SK-N-MC (cell line): ENCODE measurements around the gene GPR141.

Experiments
- DNase-seq: peaks from one replicate; pipeline ENCODE4 v3.0.0-alpha.2; 2011; ENCODE audit warnings: low read depth, low spot score
- H3K27ac ChIP-seq: fragments of 200-600 bp; sonication (generic); 2 replicates; pipeline ENCODE4 v1.5.1; 2016; ENCODE audit warnings: mixed run types
- H3K36me3 ChIP-seq: fragments of 200-600 bp; sonication (generic); 2 replicates; pipeline ENCODE4 v1.6.1; 2017; ENCODE audit warnings: antibody characterized with exemption, low read length, mixed read lengths; ENCODE audit not compliant: insufficient read depth
- H3K4me3 ChIP-seq: fragments of 200-600 bp; sonication (generic); 2 replicates; pipeline ENCODE4 v1.5.1; 2016
- H3K9ac ChIP-seq: fragments of 200-600 bp; sonication (generic); 2 replicates; pipeline ENCODE4 v1.8.0; 2017; ENCODE audit warnings: mixed run types, mixed read lengths; ENCODE audit not compliant: insufficient read length
- H3K9me3 ChIP-seq: fragments of 200-600 bp; sonication (generic); 2 replicates; pipeline ENCODE4 v1.6.1; 2017; ENCODE audit warnings: low read depth, mild to moderate bottlenecking, antibody characterized with exemption, low read length, moderate library complexity, mixed read lengths
- EZH2 ChIP-seq: fragments of 200-600 bp; sonication (generic); IDR thresholded peaks from one replicate; pipeline ENCODE4 v1.6.1; 2017; ENCODE audit warnings: antibody characterized with exemption
- FOXP2 ChIP-seq: optimal IDR thresholded peaks from 2 replicates; pipeline ENCODE3; 2011; ENCODE audit warnings: mild to moderate bottlenecking, moderate library complexity; ENCODE audit not compliant: insufficient read depth; ENCODE audit errors: extremely low read length, control extremely low read depth
- POLR2AphosphoS5 ChIP-seq: IDR thresholded peaks from 2 replicates; pipeline ENCODE4 v1.6.1; 2012; ENCODE audit warnings: mild to moderate bottlenecking, low read depth, low read length, borderline replicate concordance

The GPR141 gene

DNA sequence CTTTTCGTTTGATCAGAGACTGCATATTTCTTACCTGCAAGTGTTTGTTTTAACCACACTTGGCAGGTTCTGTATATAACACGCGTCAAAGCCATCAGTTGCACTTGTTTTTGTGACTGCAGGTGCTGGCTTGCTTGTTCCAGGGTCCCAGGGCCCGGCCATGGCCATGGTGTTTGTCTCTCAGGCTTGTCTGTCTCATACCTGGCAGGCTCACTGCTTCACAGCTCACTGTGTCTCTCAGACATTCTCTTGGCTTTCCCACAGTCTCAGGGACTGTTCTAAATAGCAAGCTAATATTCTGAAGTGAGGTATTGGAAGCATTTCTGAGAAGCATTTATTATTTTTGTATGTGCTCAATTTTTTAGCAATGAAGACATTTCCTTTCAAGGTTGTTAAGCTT, 46.9 kb downstream of the GPR141 start:
- TF ChIP-seq EZH2, result no peak
- TF ChIP-seq POLR2AphosphoS5, result no peak
- TF ChIP-seq FOXP2, result no peak
- Histone ChIP-seq H3K4me3 (no peak overlapping the region), H3K9ac (no peak overlapping the region), H3K9me3 (no peaks in the 10 kb centered on the region), H3K27ac (no peak overlapping the region), H3K36me3 (no peaks in the 10 kb centered on the region)
- no peak for DNase-seq

DNA sequence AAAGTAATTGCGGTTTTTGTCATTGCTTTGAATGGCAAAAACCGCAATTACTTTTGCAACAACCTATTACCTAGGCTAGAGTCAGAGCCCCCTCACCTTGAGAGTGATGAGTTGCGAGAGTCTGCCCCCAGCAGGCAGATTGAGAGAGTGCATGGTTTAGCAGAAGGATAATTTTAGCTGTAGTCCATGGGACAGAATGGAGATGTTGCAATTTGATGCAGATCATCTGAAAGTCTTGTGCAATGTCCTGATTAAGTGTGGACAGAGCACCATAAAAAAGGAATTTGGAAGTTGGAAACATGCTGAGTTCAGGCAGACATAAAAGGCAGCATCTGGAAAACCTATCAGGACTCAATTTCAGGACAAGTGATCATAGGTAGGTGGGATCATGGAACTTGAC, 48.7 kb downstream of the GPR141 start:
- TF ChIP-seq FOXP2, result no peak
- no peak for TF ChIP-seq POLR2AphosphoS5
- no peak for TF ChIP-seq EZH2
- Histone ChIP-seq H3K9ac (no peak overlapping the region), H3K27ac (no peak overlapping the region), H3K4me3 (no peak overlapping the region), H3K9me3 (no peaks in the 10 kb centered on the region), H3K36me3 (no peaks in the 10 kb centered on the region)
- no peak for DNase-seq

DNA sequence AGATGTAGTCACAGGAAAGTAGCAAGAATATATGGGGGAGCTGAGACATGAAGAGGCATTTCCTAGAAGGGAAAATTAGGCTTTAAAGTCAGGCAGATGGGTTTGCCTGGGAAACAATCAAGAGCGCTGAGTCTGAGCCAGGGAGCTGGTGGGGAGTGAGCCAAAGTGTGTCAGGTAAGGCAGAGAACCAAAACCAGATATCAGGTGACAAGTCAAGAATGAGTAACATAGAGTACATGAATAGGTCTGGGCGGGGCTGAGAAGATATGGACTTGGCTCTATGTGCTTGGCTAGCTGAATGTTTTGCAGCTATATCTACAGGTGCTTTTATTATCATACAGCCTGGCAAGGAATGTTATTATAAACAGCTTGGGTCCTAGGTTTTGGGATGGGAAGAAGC, 49.3 kb downstream of the GPR141 start:
- H3K27ac ChIP-seq, result no peak overlapping the region
- H3K4me3 ChIP-seq, result no peak overlapping the region
- H3K9ac ChIP-seq, result no peak overlapping the region
- H3K9me3 ChIP-seq, result no peaks in the 10 kb centered on the region
- TF ChIP-seq FOXP2, result no peak
- H3K36me3 ChIP-seq, result no peaks in the 10 kb centered on the region
- no peak for DNase-seq

DNA sequence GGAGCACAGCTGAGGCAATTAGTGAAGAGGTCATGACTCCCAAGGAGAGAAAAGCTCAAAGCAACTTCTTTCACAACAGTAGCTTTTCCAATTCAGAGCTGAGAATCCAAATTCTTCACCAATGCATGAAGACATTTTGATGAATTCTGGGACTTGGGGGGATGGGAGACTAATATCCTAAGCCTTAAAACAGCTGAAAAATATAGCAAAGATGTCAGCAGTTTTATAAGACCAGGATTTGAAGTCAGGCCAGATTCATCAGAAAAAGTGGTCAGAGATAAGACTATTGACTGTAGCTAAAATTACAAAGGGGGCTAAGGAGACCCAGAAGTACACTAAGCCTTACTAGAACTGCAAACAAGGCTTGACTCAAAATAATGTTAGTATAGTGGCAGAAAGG, 51.6 kb downstream of the GPR141 start:
- Histone ChIP-seq H3K27ac (no peak overlapping the region), H3K9ac (no peak overlapping the region), H3K4me3 (no peak overlapping the region), H3K36me3 (no peaks in the 10 kb centered on the region), H3K9me3 (no peaks in the 10 kb centered on the region)
- DNase-seq, result no peak
- TF ChIP-seq FOXP2 (no peak), EZH2 (no peak), POLR2AphosphoS5 (no peak)

DNA sequence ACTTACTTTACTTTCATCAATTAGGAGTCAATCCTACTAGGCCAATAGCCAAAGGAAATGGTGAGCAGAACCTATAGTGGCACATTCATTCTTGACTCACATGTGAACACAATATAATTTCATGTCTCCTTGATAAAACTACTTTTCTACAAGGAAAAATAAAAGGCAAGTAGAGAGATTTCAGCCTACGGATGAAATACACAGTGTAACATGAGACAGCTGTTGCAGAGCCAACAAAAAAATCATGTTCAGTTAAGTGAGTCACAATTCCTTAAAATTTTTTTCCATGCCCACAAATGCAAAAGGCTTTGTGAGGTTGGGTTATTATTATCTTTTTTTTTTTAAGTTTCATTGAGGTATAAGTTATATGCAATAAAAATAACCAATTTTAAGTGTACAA, 54.8 kb downstream of the GPR141 start:
- TF ChIP-seq FOXP2 (no peak), EZH2 (no peak), POLR2AphosphoS5 (no peak)

DNA sequence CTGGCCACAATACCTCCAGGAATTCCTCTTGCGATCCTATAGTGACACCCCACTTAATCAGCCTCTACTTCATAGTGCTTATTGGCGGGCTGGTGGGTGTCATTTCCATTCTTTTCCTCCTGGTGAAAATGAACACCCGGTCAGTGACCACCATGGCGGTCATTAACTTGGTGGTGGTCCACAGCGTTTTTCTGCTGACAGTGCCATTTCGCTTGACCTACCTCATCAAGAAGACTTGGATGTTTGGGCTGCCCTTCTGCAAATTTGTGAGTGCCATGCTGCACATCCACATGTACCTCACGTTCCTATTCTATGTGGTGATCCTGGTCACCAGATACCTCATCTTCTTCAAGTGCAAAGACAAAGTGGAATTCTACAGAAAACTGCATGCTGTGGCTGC, 56.8 kb downstream of the GPR141 start:
- no peaks in the 10 kb centered on the region for H3K9me3 ChIP-seq
- TF ChIP-seq FOXP2, result no peak
- no peak for TF ChIP-seq EZH2
- no peak for TF ChIP-seq POLR2AphosphoS5
- no peak overlapping the region for H3K4me3 ChIP-seq
- H3K9ac ChIP-seq, result no peak overlapping the region
- H3K27ac ChIP-seq, result no peak overlapping the region
- H3K36me3 ChIP-seq, result no peaks in the 10 kb centered on the region
- no peak for DNase-seq

More for the DNA sequence above, 54.8 kb downstream of the GPR141 start:
- no peaks in the 10 kb centered on the region for H3K36me3 ChIP-seq
- H3K9ac ChIP-seq, result no peak overlapping the region
- no peak overlapping the region for H3K27ac ChIP-seq
- H3K9me3 ChIP-seq, result no peaks in the 10 kb centered on the region
- no peak overlapping the region for H3K4me3 ChIP-seq
- no peak for DNase-seq

DNA sequence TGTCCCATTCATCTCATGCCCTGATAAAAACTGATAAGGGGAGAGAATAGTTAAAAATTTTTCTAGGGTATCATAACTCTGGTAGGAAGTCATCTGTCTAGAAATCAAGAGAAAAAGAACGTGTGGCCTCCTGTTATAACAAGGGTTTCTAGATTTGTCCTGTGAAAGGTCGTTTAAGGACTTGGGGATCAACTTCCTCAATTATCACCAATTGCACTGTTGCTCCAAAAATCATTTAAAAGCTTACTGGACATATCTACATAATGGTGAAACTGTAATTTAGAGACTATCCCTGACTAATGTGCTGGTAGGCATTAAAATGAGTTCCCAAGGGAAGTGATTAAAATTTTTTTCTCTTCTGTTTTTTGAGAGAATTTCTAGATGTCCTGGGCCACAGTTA, 58.2 kb downstream of the GPR141 start:
- TF ChIP-seq FOXP2, result no peak
- TF ChIP-seq EZH2, result no peak
- no peak for TF ChIP-seq POLR2AphosphoS5
- Histone ChIP-seq H3K27ac (no peak overlapping the region), H3K9ac (no peak overlapping the region)

DNA sequence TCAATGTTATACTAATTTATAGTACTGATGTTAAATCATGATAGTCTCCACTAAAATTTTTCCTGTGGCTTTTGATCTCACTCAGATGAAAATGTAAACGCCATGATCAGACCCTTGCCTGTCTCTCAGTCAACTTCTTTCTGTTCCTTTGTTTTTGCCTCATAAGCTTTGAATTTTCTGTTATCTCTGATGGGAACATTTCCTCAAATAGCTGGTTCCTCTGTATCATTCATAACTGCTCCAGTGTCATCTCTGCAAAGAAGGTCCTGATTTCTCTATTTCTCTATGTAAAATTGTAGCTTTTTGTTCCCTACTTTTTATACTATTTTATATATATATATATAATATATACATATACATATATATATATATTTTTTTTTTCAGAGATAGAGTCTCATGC, 67.5 kb downstream of the GPR141 start:
- DNase-seq, result no peak

More for the DNA sequence above, 58.2 kb downstream of the GPR141 start:
- Histone ChIP-seq H3K9me3 (no peaks in the 10 kb centered on the region), H3K4me3 (no peak overlapping the region), H3K36me3 (no peaks in the 10 kb centered on the region)
- DNase-seq, result no peak

DNA sequence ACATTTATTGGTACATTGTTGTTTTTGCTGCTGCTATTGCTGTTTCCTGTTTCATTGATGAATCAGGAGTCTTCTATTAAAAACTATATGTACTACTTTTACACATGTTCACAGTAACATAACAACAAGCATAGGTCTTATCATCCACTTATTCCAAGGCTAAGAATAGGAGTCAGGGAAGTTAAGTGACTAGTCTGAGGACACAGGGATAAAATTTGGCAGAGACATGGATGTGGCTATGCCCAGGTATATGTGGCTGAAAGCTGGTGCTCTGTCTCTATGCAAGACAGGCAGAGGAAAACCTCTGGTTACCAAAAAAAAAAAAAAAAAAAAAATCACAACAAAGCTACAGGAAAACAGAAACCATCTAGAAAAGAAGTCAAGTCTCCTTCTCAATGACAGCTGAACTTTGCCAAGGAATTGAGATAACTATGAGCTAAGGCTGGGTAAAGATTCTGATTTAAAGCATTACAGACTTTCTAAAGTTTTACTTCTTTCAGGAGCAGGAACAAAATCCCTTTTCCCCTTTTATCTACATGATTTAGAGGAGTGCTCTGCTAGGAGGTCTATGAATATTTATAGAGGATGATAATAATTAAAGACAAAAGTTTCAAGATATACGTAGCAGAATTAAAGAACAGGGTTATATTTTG, 70.0 kb downstream of the GPR141 start:
- H3K36me3 ChIP-seq, result no peaks in the 10 kb centered on the region
- H3K27ac ChIP-seq, result no peak overlapping the region
- no peak overlapping the region for H3K4me3 ChIP-seq
- TF ChIP-seq EZH2, result no peak
- no peak for TF ChIP-seq POLR2AphosphoS5
- TF ChIP-seq FOXP2, result no peak
- H3K9ac ChIP-seq, result no peak overlapping the region
- no peak for DNase-seq
- H3K9me3 ChIP-seq, result no peaks in the 10 kb centered on the region

More for the DNA sequence above, 67.5 kb downstream of the GPR141 start:
- TF ChIP-seq POLR2AphosphoS5 (no peak), FOXP2 (no peak), EZH2 (no peak)
- no peak overlapping the region for H3K9ac ChIP-seq
- no peaks in the 10 kb centered on the region for H3K9me3 ChIP-seq
- no peak overlapping the region for H3K27ac ChIP-seq
- H3K36me3 ChIP-seq, result no peaks in the 10 kb centered on the region
- H3K4me3 ChIP-seq, result no peak overlapping the region
